SKM-1 (cell line): ENCODE data around the gene DISC1.

Experiments used
- DNase-seq: peaks from one replicate; lab custom pipeline; 2025; ENCODE audit not compliant: unreplicated experiment; lab: John Stamatoyannopoulos, UW

DISC1 gene

DNA sequence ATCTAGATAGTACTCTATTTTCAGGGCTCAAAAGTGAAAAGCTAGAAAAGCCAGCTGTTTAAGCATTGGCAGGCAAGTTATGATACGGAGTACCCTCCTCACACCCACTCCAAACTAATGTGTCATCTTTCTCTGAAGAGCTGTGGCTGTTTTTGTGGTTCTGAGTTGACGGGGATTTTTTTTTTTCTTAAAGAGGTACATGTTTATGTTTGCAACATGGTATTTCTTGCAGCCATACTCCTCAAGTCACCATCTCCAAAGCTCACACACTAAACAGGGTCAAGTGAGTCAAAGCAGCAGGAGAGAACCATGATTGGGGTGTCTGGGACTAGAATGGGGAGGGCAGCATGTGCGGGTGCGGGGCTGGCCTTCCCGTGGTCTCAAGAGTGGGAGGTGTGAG is 347.2 kb downstream of the DISC1 start:
- DNase-seq: no peak

DNA sequence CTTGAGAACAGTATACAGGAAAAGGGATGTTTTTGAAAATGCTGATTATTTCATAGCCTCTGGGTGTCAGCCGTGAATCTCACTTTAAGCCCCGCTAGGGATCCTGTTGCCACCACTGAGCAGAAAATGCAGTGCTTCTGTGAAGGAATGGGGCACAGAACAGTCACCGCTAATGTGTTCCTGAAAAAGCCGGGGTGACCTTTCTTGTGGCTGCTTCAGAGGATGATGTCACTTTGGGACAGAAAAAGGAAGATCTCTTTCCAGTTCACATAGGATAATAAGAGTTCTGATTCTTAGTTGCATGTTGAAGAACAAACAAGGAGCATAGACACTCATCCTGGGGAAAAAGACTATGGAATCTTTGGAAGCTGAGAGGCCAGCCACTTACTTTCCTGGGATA is 349.6 kb downstream of the DISC1 start:
- DNase-seq: no peak

DNA sequence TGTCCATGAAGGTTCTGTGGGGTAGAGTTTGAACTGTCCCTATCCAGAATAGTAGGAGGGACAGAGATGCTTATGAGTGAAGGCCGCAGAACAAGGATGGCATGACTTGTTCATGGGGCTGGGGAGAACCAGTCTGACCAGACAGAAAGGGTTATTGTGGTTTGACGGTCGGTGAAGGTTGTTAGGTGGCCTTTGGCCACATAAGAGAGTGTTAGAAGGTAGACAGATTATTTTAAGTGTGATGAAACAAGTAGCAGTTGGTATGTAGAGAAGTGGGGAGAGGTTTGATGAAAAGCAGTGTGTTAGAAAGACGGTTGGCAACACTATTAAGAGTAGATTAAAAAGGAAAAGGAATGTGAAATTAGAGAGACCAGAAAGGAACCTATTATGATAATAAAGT is 355.1 kb downstream of the DISC1 start:
- DNase-seq: no peak

DNA sequence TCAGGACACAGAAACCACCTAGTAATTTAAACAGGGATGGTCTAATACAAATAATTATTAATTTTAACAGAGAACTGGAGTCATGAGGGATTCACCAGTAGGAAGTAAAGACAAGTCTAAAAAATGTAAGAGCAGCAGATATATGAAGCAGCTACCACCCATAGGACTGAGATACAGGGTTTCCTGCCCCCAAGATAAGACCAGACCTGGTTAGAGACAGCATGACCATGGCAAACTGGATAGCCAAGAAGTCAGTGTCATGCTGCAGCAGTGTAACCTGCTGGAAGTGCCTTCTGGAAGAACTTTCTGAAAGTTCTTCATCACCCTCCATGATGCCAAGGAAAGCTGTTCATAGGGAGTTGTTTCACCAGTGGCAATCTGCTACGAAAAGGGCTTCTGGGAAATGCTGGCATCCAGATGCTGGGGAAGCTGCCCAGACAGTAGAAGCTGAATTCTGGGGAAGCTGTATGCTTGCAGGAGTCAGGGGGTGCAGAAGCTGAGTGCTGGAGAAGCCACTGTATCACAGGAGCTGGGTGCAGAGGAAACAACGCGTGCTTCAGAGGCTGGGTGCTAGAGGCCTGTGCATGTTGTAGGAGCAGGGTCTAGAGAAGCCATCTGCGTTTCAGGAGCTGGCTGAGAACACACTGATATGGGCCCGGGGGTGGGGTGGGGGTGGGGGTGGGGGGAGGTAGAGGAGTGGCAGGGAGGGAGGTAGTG is 356.4 kb downstream of the DISC1 start:
- no peak for DNase-seq

- no peak for DNase-seq
Observed at GRCh38 chr1:231983588-231984193, 357.1 kb downstream of the DISC1 start.

DNA sequence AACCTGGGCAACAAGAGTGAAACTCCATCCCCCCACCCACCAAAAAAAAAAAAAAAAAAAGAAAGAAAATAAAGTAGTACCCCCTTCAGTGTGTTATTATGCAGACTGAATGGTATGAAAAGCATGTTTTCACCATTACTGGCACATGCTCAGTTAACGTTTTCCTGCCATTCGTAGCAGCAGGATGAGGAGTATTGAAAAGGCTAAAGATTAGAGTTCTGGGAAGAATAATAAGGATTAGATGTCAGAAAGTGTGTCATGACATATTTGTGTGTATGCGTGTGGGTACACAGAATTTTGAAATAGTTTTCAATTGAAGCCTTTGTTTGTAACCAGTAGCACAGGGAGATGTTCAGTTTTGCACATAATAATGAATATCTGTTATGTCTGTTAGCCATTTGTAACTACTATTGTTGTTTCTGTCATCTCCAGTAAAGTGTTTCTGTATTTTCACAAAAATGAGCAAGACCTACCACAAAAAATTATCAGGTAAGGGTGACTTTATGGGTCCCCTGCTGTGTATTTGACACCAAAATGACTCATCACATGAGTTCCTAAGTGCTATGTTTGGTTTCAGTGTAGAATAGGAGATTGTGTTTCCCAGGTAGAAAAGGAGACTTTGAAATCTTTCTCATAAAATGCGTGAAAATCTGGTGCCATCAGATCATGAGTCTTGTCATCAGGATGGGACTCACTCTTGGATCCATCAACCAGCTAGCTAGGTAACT is 358.9 kb downstream of the DISC1 start:
- no peak for DNase-seq

DNA sequence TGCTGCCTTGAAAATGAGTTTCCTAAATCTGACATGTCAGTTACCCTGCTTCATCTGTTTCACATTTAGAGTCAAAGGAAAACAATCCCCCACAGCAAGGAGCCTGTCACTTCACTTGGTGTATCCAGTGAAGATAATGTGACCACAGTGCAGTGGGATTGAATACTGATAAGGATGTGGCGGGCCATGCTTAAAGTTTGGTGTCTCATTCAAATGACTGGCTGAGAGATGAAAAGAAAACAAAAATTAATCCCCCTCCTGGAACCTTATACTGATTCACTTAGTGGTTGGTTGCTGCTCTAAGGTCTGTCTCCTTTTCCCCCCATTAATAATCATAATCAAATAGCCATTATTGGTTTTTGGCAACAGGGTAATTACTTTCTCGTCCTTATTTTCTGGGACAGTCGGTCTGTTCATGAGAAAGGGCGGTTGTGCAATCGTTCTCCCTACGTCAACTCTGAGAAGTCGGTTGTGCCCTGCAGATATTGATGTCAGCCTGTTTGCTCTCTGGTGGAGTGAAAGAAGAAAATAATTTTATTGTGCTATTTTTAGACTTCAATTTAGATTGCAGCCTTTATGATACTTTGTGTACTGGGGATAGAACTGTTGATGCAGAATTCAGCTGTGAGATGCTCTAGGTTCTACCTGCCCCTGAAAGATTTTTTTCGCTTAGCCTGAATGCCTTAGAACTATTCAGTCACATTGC is 360.2 kb downstream of the DISC1 start:
- DNase-seq: no peak

- DNase-seq: no peak
Observed at GRCh38 chr1:231990388-231990787, 363.8 kb downstream of the DISC1 start.

- no peak for DNase-seq
Observed at GRCh38 chr1:231991231-231991630, 364.6 kb downstream of the DISC1 start.

GRCh38 chr1:231993968-231994455 is 367.4 kb downstream of the DISC1 start:
- DNase-seq: no peak

DNA sequence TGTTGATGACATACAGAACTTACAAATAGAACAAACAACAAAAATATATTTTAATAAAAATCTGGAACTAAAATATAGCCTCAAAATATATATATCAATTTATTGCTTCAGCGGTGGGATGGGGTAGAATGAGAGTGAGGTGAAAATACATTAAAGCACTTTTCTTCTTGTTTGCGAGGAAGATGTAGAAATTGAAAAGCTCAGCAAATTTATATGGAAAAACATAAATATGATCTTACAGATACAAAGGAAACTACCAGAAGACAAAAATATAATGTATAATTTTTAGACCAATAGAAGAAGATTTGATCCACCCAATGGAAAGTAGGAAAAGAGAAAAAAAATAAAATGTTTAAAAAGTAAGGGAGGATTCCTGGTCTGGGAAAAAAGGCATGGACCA is 372.2 kb downstream of the DISC1 start:
- DNase-seq: no peak

GRCh38 chr1:232005300-232005699 is 378.7 kb downstream of the DISC1 start:
- DNase-seq: no peak

GRCh38 chr1:232009741-232010140 is 383.2 kb downstream of the DISC1 start:
- no peak for DNase-seq

DNA sequence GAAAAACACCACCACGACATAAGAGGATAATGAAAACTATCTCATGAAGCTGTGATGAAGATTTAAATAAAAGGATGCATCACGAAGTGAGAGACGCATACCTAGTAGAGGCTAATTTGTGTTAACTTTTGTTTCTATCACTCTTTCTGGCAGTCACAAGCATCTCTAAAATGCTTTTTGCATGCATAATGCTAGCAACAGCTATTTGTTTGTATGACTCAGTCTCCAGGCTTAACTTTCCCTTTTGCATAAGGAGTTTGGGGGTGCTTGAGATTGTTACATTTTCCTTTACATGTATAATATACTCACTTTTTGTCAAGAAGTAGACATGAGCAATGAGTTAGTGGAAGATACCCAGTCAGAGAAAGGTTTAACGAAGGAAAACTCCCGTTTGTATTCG is 385.4 kb downstream of the DISC1 start:
- no peak for DNase-seq

DNA sequence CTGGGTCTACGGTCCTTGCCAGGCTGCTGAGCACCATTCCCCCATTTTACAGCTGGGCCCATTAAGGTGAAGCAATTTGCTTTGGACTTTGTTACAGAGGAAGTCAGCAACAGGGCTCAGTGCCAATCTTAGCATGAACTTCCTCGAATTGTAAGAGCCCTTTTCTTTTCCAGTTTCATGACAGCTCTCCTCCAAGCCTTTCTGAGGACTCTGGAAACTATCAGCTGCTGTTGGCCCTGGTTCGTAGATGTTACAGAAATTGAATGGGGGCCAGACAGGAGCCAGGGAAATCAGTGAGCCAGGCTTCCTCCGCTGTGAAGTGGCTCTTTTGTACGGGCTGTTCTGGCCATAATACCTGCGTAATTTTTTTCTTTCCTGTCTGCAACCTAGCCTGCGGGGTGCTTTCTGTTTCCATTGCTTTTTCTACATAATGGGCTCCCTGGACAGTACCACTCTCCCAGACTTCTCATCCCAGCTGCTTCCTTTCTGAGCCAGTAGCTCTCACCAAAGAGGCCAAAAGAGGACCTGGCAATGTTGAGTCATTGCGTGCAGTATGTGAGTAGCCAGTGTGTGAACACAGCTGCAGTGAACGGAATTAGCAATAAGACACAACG is 386.3 kb downstream of the DISC1 start:
- DNase-seq: no peak

DNA sequence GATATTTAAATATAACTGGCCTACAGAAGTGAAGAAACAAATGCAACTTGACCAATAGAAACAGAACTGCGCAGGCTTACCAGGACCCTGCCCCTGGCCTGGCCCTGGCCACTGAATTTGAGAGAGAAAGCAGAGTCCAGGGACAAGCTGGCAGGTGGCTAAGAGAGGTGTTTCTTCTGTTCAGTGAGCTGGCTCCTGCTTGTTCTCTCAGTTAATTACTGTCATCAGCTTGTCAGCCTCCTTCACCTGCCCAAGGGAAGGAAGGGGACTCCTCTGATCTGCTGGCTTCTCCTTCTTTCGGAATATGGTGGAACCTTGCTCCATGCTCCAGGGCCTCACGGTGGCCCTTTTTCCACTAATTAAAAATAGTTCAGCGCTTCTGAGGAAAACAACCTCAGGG is 388.4 kb downstream of the DISC1 start:
- no peak for DNase-seq

GRCh38 chr1:232016616-232017015 is 390.0 kb downstream of the DISC1 start:
- no peak for DNase-seq

DNA sequence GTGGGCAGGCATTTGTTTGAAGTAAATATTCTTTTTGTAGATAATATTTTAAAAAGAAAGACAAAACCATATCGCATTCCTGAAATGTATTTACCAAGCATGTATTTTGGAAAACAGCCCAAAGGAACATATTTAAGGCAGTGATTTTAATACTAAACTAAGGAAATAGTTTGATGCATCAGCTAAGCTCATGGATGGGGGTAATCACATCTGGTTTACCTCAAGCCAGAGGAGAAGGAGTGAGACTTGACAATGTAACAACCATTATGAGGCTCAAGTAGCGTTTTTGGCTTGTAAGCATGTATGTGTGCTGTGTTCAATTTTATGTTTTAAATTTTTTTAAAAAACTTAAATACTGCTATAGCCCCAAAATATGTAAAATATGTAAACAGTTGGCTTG is 390.5 kb downstream of the DISC1 start:
- no peak for DNase-seq

DNA sequence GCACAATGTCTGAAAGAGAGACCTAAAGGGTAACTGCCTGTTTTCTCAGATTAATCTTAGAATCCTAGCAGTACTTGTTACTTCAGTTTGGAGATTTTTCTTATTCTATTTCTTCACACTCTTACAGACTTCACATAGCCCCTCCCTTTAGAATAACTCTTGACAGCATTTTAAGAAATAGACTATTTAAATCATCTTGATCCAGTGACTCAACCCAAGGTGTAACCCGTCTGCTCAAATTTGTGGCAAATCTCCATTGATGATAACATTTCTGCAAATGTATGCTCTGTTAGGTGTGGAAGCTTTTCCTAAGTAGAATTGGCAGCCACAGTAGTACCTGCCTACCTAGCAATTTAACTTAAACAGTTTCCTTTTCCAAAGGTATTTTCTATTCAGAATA is 391.2 kb downstream of the DISC1 start:
- DNase-seq: no peak

DNA sequence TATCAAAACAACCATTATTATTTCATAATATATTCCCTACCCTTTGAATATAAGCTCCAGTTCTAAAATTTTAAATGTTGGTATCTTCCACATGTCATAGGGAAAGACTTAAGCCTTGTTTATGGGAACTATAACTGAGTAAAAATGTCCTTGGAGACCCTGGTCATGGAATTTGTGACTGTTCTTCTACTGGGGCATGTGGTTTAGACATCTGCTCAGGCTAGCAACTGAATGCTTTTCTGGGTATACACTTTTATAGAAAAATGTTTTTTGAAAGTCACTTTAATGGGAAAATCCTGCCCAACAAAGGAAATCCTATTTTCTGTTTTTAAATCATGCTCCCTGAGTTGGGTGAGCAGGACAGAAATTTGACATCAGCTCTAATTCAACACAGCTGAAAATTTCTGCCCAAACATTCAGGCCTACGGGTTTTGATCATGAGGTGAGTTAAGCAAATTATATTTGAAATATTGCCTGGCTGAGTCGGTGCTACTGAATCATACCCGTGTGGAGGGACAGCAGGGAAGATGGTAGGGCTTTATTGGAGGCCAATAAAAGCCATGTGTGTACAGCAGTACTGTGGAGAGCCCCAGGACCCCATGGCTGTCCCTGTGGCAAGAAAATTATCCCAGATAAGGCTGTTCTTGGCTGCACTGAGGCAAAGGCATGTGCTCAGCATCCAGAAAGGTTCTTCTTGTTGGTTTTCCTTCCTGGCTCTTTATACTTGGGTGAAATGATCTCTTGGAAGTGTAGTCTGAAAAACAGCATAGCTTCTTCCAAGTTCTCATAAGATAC is 391.8 kb downstream of the DISC1 start:
- DNase-seq: no peak

- DNase-seq: no peak
Observed at GRCh38 chr1:232019026-232019340, 392.4 kb downstream of the DISC1 start.
